ENCODE measurements around the gene CEP135.

- TF ChIP-seq CTCF (conservative IDR thresholded peaks at IDR 0.05; ENCODE audit: low read length), result no peak
- no peak for TF ChIP-seq EZH2phosphoT487 (IDR thresholded peaks at IDR 0.05; ENCODE audit: borderline replicate concordance, low read depth, low read length)
These were observed 29.1 kb downstream of the CEP135 start for GRCh38 chr4:55977811-55978210.

Measured in OCI-LY7 (cell line).